Esophagus squamous epithelium (tissue), 5 donors: ENCODE data around the gene PRRT1B. TPM values are rescaled to one million over a fixed set of nuclear protein-coding genes. Genes with fewer than 3 reads are reported as not detected.
"Not testable (repeated sequence)": the region's sequence is repeated elsewhere in the genome, so short reads cannot be mapped to it uniquely, and the experiment has no call there.

ENCODE experiments used
- DNase-seq: peaks from one replicate; lab custom pipeline; 2025; lab: John Stamatoyannopoulos, UW
- H3K27ac ChIP-seq, 4 donors: fragments of 200-600 bp; sonication (generic); one replicate each; pipeline ENCODE4 v1.5.1; 2016 to 2019; ENCODE audit warnings: mild to moderate bottlenecking in 1 of 4
- H3K27me3 ChIP-seq, 4 donors: fragments of 200-600 bp; sonication (generic); 1 replicate in 3 of 4; 2 replicates in 1 of 4; pipeline versions ENCODE4 v1.5.1 to v1.6.0; 2017 to 2021; ENCODE audit warnings: antibody characterized with exemption in 1 of 4
- H3K36me3 ChIP-seq, 3 donors: fragments of 200-600 bp; sonication (generic); one replicate each; pipeline ENCODE4 v1.5.1; 2016 to 2019
- H3K4me1 ChIP-seq, 3 donors: fragments of 200-600 bp; sonication (generic); one replicate each; pipeline ENCODE4 v1.5.1; 2017 to 2019
- H3K4me3 ChIP-seq, 4 donors: fragments of 200-600 bp; sonication (generic); 1 replicate in 3 of 4; 2 replicates in 1 of 4; pipeline ENCODE4 v1.5.1; 2016 to 2019; ENCODE audit warnings: mild to moderate bottlenecking in 2 of 4, moderate library complexity in 1 of 4
- H3K9me3 ChIP-seq, 3 donors: fragments of 200-600 bp; sonication (generic); one replicate each; pipeline ENCODE4 v1.5.1; 2016 to 2019
- POLR2A ChIP-seq, 4 donors: fragments of 450-650 bp; IDR thresholded peaks; one replicate each; pipeline ENCODE4 v1.6.1; 2017; ENCODE audit warnings: antibody characterized with exemption in 4 of 4, mild to moderate bottlenecking in 4 of 4, moderate library complexity in 3 of 4
- WGBS, 2 donors: methylation state at CpG; one replicate each; pipeline ENCODE4 v1.1.5; 2018; 5-methylcytosine and 5-hydroxymethylcytosine counted together
- intact Hi-C: fragments of 100-400 bp; cut with DNase I; formaldehyde crosslinking; loops from one replicate; pipeline ENCODE4 v1.15.0; 2022
- total RNA-seq, 4 donors: library from RNA; depleted of rRNA; stranded (reverse); fragments of >200 nt; gene quantifications; one replicate each; pipeline ENCODE4 v1.1.0, GENCODE V29; 2016
- TF ChIP-seq, protein P1 (sequence below), 6 experiments: fragments of 450-650 bp in 4 of 6; fragments of 200-600 bp in 2 of 6; sonication (generic) in 2 of 6; IDR thresholded peaks; one replicate each; pipeline ENCODE4 v1.5.1; 2016 to 2019; ENCODE audit warnings: antibody characterized with exemption in 6 of 6, mild to moderate bottlenecking in 4 of 6, moderate library complexity in 4 of 6
- donor health status: DM: yes; HTN: yes; CAD: no.

Gene PRRT1B
- total RNA-seq, 4 donors from 2014 or later: not detected

DNA sequence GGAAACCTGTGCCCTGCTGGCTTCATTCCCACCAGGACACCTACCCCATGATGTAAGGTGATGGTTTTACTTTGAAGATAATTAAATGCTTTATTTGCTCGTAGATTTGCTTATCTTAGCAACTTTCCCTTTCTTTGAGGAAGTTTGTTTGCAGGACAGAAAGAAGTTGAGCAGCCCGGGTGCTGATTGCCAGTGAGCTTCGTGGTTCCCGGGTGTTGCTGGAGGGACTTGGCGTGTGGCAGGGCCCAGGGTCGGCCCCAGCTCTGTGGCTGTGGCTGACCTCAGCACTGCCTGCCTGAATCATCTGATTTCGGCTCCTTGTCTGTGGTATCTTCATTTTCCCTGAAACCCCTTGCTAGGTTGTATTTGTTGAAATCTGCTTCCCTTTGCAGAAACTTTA lies 33.9 kb upstream of the PRRT1B start:
- WGBS, 2 donors: 66 to 79% methylated on average over 7 of the region's 7 CpGs
- DNase-seq: no peak
- H3K36me3 ChIP-seq: peaks cover 12 to 94% (median 21%) of the 10 kb centered on the region in 3 donors
- H3K4me1 ChIP-seq: no peaks in the 10 kb centered on the region
- intact Hi-C loops: no loop called here
- no peak overlapping the region for H3K27ac ChIP-seq
- no peak overlapping the region for H3K4me3 ChIP-seq
- no peaks in the 10 kb centered on the region for H3K27me3 ChIP-seq
- H3K9me3 ChIP-seq: no peaks in the 10 kb centered on the region
- no peak for TF ChIP-seq POLR2A (IDR thresholded peaks at IDR 0.05)
- TF ChIP-seq, protein P1, sequence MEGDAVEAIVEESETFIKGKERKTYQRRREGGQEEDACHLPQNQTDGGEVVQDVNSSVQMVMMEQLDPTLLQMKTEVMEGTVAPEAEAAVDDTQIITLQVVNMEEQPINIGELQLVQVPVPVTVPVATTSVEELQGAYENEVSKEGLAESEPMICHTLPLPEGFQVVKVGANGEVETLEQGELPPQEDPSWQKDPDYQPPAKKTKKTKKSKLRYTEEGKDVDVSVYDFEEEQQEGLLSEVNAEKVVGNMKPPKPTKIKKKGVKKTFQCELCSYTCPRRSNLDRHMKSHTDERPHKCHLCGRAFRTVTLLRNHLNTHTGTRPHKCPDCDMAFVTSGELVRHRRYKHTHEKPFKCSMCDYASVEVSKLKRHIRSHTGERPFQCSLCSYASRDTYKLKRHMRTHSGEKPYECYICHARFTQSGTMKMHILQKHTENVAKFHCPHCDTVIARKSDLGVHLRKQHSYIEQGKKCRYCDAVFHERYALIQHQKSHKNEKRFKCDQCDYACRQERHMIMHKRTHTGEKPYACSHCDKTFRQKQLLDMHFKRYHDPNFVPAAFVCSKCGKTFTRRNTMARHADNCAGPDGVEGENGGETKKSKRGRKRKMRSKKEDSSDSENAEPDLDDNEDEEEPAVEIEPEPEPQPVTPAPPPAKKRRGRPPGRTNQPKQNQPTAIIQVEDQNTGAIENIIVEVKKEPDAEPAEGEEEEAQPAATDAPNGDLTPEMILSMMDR (IDR thresholded peaks at IDR 0.05): no peak

- TF ChIP-seq, protein P1 (IDR thresholded peaks at IDR 0.05): no peak
- no peak for TF ChIP-seq POLR2A (IDR thresholded peaks at IDR 0.05)
- H3K4me3 ChIP-seq: no peak overlapping the region
- H3K4me1 ChIP-seq: no peaks in the 10 kb centered on the region
- no peak overlapping the region for H3K27ac ChIP-seq
- no peaks in the 10 kb centered on the region for H3K9me3 ChIP-seq
- intact Hi-C loops: no loop called here
- DNase-seq: no peak
- H3K36me3 ChIP-seq: peaks cover 12 to 98% (median 21%) of the 10 kb centered on the region in 3 donors
- H3K27me3 ChIP-seq: no peaks in the 10 kb centered on the region
- 100% methylated on average over 5 to 6 of the region's 6 CpGs for WGBS, 2 donors
Measured at GRCh38 chr9:131511880-131512279, 33.4 kb upstream of the PRRT1B start.

DNA sequence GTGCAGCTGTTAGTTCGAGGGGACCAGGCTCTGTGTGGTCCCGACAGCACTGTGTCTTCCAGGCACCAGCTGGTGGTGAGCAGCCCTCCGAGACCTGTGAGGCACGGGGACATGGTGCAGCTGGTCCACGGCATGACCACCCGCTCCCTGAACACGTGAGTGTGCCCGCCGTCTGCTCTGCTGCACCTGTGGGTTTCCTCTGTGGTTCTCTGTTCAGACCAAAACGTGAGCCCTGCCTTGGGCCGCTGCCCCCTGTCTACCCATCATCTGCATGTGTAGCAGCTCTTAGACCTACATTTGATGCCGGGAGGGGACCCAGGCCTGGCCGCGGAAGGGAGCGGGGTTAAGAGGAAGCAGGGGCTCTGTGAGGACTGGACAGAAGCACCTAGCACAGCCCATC lies 32.1 kb upstream of the PRRT1B start:
- intact Hi-C loops: no loop called here
- Histone ChIP-seq H3K4me1 (no peaks in the 10 kb centered on the region), H3K36me3 (peaks cover 12 to 98% (median 26%) of the 10 kb centered on the region in 3 donors), H3K4me3 (no peak overlapping the region), H3K27me3 (no peaks in the 10 kb centered on the region), H3K27ac (no peak overlapping the region), H3K9me3 (no peaks in the 10 kb centered on the region)
- TF ChIP-seq POLR2A (IDR thresholded peaks at IDR 0.05): no peak
- TF ChIP-seq, protein P1 (IDR thresholded peaks at IDR 0.05): no peak
- no peak for DNase-seq
- WGBS, 2 donors: 87% methylated on average over 9 of the region's 15 CpGs; no CpG with 5 or more reads in 1 of the 2 donors

DNA sequence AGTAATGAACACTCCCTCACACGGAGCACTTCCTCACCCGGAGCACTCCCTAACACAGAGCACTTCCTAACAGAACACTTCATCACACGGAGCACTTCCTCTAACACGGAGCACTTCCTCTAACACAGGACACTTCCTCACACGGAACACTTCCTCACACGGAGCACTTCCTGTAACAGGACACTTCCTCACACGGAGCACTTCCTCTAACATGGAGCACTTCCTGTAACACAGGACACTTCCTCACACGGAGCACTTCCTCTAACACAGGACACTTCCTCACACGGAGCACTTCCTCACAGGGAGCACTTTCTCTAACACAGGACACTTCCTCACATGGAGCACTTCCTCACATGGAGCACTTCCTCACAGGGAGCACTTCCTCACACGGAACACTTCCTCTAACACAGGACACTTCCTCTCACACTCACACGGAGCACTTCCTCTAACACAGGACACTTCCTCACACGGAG lies 29.7 kb upstream of the PRRT1B start:
- peaks cover 22 to 100% (median 41%) of the 10 kb centered on the region in 3 donors for H3K36me3 ChIP-seq
- intact Hi-C loops, DNase-seq, H3K27ac ChIP-seq, H3K9me3 ChIP-seq, H3K4me1 ChIP-seq, H3K27me3 ChIP-seq, H3K4me3 ChIP-seq: not testable (repeated sequence)
- WGBS, 2 donors: 73 to 92% methylated on average over 4 to 6 of the region's 12 CpGs

- H3K27ac ChIP-seq: no peak overlapping the region
- 70 to 86% methylated on average over 8 to 13 of the region's 15 CpGs for WGBS, 2 donors
- DNase-seq: no peak
- H3K36me3 ChIP-seq: peaks cover 22 to 100% (median 39%) of the 10 kb centered on the region in 3 donors
- intact Hi-C loops: no loop called here
- H3K4me1 ChIP-seq: no peaks in the 10 kb centered on the region
- H3K4me3 ChIP-seq: no peak overlapping the region
- TF ChIP-seq POLR2A (IDR thresholded peaks at IDR 0.05): no peak
- TF ChIP-seq, protein P1 (IDR thresholded peaks at IDR 0.05): no peak
- H3K9me3 ChIP-seq: no peaks in the 10 kb centered on the region
- H3K27me3 ChIP-seq: no peaks in the 10 kb centered on the region
Measured at GRCh38 chr9:131516100-131516499, 29.2 kb upstream of the PRRT1B start.

DNA sequence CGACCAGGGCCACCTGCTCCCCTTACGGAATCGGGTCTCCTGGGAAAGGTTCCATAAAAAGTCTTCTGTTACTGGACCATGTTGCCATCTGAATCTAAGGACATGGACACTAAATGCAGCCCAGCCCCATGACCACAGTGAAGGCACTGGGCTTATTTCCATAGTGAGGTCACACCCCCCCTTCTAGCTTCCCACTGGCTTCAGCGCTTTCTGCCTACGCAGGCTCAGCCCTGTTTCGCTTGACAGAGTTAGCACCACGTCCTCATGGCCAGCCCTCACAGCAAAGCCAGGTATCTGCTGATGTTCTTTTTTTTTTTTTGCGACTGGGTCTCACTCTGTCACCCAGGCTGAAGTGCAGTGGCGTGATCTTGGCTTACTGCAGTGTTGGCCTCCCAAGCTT lies 28.4 kb upstream of the PRRT1B start:
- DNase-seq: no peak
- Histone ChIP-seq H3K9me3 (no peaks in the 10 kb centered on the region), H3K27ac (no peak overlapping the region), H3K36me3 (peaks cover 20 to 100% (median 37%) of the 10 kb centered on the region in 3 donors), H3K4me1 (no peaks in the 10 kb centered on the region), H3K27me3 (no peaks in the 10 kb centered on the region), H3K4me3 (no peak overlapping the region)
- no peak for TF ChIP-seq POLR2A (IDR thresholded peaks at IDR 0.05)
- TF ChIP-seq, protein P1 (IDR thresholded peaks at IDR 0.05): no peak
- 92% methylated on average over 6 to 9 of the region's 9 CpGs for WGBS, 2 donors
- intact Hi-C loops: no loop called here
